Measurements from ENCODE around the gene MOSMO.

Gene MOSMO

GRCh38 chr16:22007509-22008214 is at the start of gene MOSMO:
Gene MOSMO (plus strand): TSS chr16:22008111. CDS start chr16:22008302, 191 bp downstream.
- DNase-seq (ENCODE audit: low read depth in 2 of 3, low spot score in 2 of 3) = peak; percentile 33 to 55 (median 42)

- no peak for DNase-seq (ENCODE audit: low read depth in 2 of 3, low spot score in 2 of 3)
Measured at GRCh38 chr16:21959050-21959449, 48.9 kb upstream of the MOSMO start.

- no peak for DNase-seq (ENCODE audit: low read depth in 2 of 3, low spot score in 2 of 3)
Measured at GRCh38 chr16:21962475-21962874, 45.4 kb upstream of the MOSMO start.

GRCh38 chr16:21963887-21964286 is 44.0 kb upstream of the MOSMO start:
- DNase-seq (ENCODE audit: low read depth in 2 of 3, low spot score in 2 of 3) = no peak

- DNase-seq (ENCODE audit: low read depth in 2 of 3, low spot score in 2 of 3) = no peak
Measured at GRCh38 chr16:21964353-21964752, 43.6 kb upstream of the MOSMO start.

- DNase-seq (ENCODE audit: low read depth in 2 of 3, low spot score in 2 of 3) = no peak
Measured at GRCh38 chr16:21971856-21972255, 36.1 kb upstream of the MOSMO start.

GRCh38 chr16:21973945-21974344 is 34.0 kb upstream of the MOSMO start:
- no peak for DNase-seq (ENCODE audit: low read depth in 2 of 3, low spot score in 2 of 3)

GRCh38 chr16:21980032-21980431 is 27.9 kb upstream of the MOSMO start:
- no peak for DNase-seq (ENCODE audit: low read depth in 2 of 3, low spot score in 2 of 3)

GRCh38 chr16:21982108-21982507 is 25.8 kb upstream of the MOSMO start:
- no peak for DNase-seq (ENCODE audit: low read depth in 2 of 3, low spot score in 2 of 3)

- DNase-seq (ENCODE audit: low read depth in 2 of 3, low spot score in 2 of 3) = no peak
Measured at GRCh38 chr16:21984062-21984461, 23.8 kb upstream of the MOSMO start.

GRCh38 chr16:21985524-21985923 is 22.4 kb upstream of the MOSMO start:
- no peak for DNase-seq (ENCODE audit: low read depth in 2 of 3, low spot score in 2 of 3)

- DNase-seq (ENCODE audit: low read depth in 2 of 3, low spot score in 2 of 3) = no peak
Measured at GRCh38 chr16:21986692-21987246, 21.1 kb upstream of the MOSMO start.

GRCh38 chr16:21987498-21987897 is 20.4 kb upstream of the MOSMO start:
- no peak for DNase-seq (ENCODE audit: low read depth in 2 of 3, low spot score in 2 of 3)

- no peak for DNase-seq (ENCODE audit: low read depth in 2 of 3, low spot score in 2 of 3)
Measured at GRCh38 chr16:21989133-21989532, 18.8 kb upstream of the MOSMO start.

GRCh38 chr16:21989751-21990150 is 18.2 kb upstream of the MOSMO start:
- DNase-seq (ENCODE audit: low read depth in 2 of 3, low spot score in 2 of 3) = no peak

- DNase-seq (ENCODE audit: low read depth in 2 of 3, low spot score in 2 of 3) = no peak
Measured at GRCh38 chr16:21990381-21990944, 17.4 kb upstream of the MOSMO start.

- no peak for DNase-seq (ENCODE audit: low read depth in 2 of 3, low spot score in 2 of 3)
Measured at GRCh38 chr16:21991621-21992020, 16.3 kb upstream of the MOSMO start.

- no peak for DNase-seq (ENCODE audit: low read depth in 2 of 3, low spot score in 2 of 3)
Measured at GRCh38 chr16:21994856-21995465, 12.9 kb upstream of the MOSMO start.

GRCh38 chr16:21996923-21997696 is 10.8 kb upstream of the MOSMO start:
- no peak for DNase-seq (ENCODE audit: low read depth in 2 of 3, low spot score in 2 of 3)

- DNase-seq (ENCODE audit: low read depth in 2 of 3, low spot score in 2 of 3) = no peak
Measured at GRCh38 chr16:21997697-21998480, 10.0 kb upstream of the MOSMO start.

GRCh38 chr16:22001591-22001990 is 6.3 kb upstream of the MOSMO start:
- DNase-seq (ENCODE audit: low read depth in 2 of 3, low spot score in 2 of 3) = no peak
